Hindlimb muscle (tissue), 1 donor: ENCODE measurements around the gene LRRC56. TPM values are rescaled to one million over a fixed set of nuclear protein-coding genes. Genes with fewer than 3 reads are reported as not detected.

Source experiments
- DNase-seq: peaks from one replicate; pipeline ENCODE4 v3.0.0-alpha.2; 2013
- polyA plus RNA-seq: library from polyadenylated mRNA; unstranded; fragments of 120-200 nt; gene quantifications from one replicate; pipeline ENCODE4 v1.2.1, GENCODE V29; 2013; ENCODE audit not compliant: insufficient read length

The LRRC56 gene
- polyA plus RNA-seq, 1 donor: 9.1 TPM

GRCh38 chr11:521177-521688 lies 16.1 kb upstream of the LRRC56 start:
- DNase-seq: no peak

GRCh38 chr11:526192-526591 lies 11.1 kb upstream of the LRRC56 start:
- no peak for DNase-seq

- no peak for DNase-seq
Observed at GRCh38 chr11:528166-528814, 9.0 kb upstream of the LRRC56 start.

- no peak for DNase-seq
Observed at GRCh38 chr11:528815-529727, 8.3 kb upstream of the LRRC56 start.

GRCh38 chr11:529728-530411 lies 7.5 kb upstream of the LRRC56 start:
- no peak for DNase-seq

- DNase-seq: no peak
Observed at GRCh38 chr11:530960-531831, 6.1 kb upstream of the LRRC56 start.

- no peak for DNase-seq
Observed at GRCh38 chr11:531919-532526, 5.3 kb upstream of the LRRC56 start.

GRCh38 chr11:532527-532985 lies 4.8 kb upstream of the LRRC56 start:
- DNase-seq: no peak

- no peak for DNase-seq
Observed at GRCh38 chr11:532986-533585, 4.2 kb upstream of the LRRC56 start.

GRCh38 chr11:533586-534395 lies 3.5 kb upstream of the LRRC56 start:
- DNase-seq: no peak

- DNase-seq: no peak
Observed at GRCh38 chr11:534396-535209, 2.7 kb upstream of the LRRC56 start.

- DNase-seq: no peak
Observed at GRCh38 chr11:535210-535518, 2.2 kb upstream of the LRRC56 start.

- peak; percentile 95 for DNase-seq
Observed at GRCh38 chr11:535519-536454, 1.5 kb upstream of the LRRC56 start, which contains the start of gene HRAS. TSS of gene HRAS (minus strand) at chr11:535576.

- DNase-seq: no peak
Observed at GRCh38 chr11:537622-538430, 499 bp downstream of the LRRC56 start.

- no peak for DNase-seq
Observed at GRCh38 chr11:538431-539051, 1.2 kb downstream of the LRRC56 start.

GRCh38 chr11:539971-540481 lies 2.7 kb downstream of the LRRC56 start:
- DNase-seq: no peak
